GM12878 (cell line): Measurements from ENCODE around the gene FRMD8. TPM values are rescaled to one million over a fixed set of nuclear protein-coding genes. Genes with fewer than 3 reads are reported as not detected.

Experiments used
- ATAC-seq: fragments of 200-7000 bp; cut with Tn5 transposase; 3 replicates; pipeline ENCODE4 v1.9.1; 2020; ENCODE audit warnings: mild to moderate bottlenecking, moderate library complexity
- BruUV-seq: library from RNA; stranded (reverse); fragments of 400-500 nt; replicated peaks from 2 replicates; lab custom pipeline; 2021; lab: Mats Ljungman, UMichigan
- CTCF ChIA-PET: fragments of 300-600 bp; sonication (Branson Sonifier 250); formaldehyde crosslinking; extraction: SDS; loops from one replicate; lab custom pipeline; 2021; ENCODE audit warnings: inconsistent platforms; lab: Yijun Ruan, JAX
- POLR2A ChIA-PET: fragments of 350-600 bp; formaldehyde crosslinking; extraction: SDS; loops from one replicate; lab custom pipeline; 2021; ENCODE audit warnings: inconsistent platforms; lab: Charles Lee
- RAD21 ChIA-PET: fragments of 300-600 bp; sonication (Branson Sonifier 250); formaldehyde crosslinking; loops from one replicate; lab custom pipeline; 2023; ENCODE audit warnings: antibody characterized with exemption; ENCODE audit not compliant: unreplicated experiment; lab: Charles Lee
- SMC1A ChIA-PET: fragments of 300-600 bp; sonication (Branson Sonifier 250); formaldehyde crosslinking; loops from one replicate; lab custom pipeline; 2023; ENCODE audit not compliant: unreplicated experiment, uncharacterized antibody; lab: Charles Lee
- DNase-seq: peaks from one replicate; pipeline ENCODE4 v3.0.0-alpha.2; 2011; ENCODE audit warnings: low read depth, low spot score
- FAIRE-seq: peaks from 3 replicates; lab custom pipeline; 2011; peaks lifted over from hg19 to GRCh38; lab: Jason Lieb, UNC
- H2AFZ ChIP-seq: 2 replicates; pipeline ENCODE4 v1.6.0; 2011; ENCODE audit warnings: low read depth, low read length, control low read depth; ENCODE audit not compliant: control insufficient read depth
- H3K27ac ChIP-seq: 2 replicates; pipeline ENCODE4 v1.5.1; 2011; ENCODE audit warnings: control low read depth; ENCODE audit not compliant: control insufficient read depth, insufficient read depth
- H3K27me3 ChIP-seq, 2 experiments: replicated peaks in 1 of 2; 2 replicates each; pipeline versions ENCODE4 v1.6.0 to v1.6.1; 2011; ENCODE audit warnings: low read length in 1 of 2; ENCODE audit not compliant: control insufficient read depth in 2 of 2, insufficient read depth in 2 of 2
- H3K36me3 ChIP-seq, 2 experiments: 2 replicates each; pipeline ENCODE4 v1.5.1; 2011; ENCODE audit warnings: low read length in 1 of 2; ENCODE audit not compliant: control insufficient read depth in 2 of 2, insufficient read depth in 2 of 2
- H3K4me1 ChIP-seq: 2 replicates; pipeline ENCODE4 v1.6.1; 2011; ENCODE audit warnings: mild to moderate bottlenecking, low read length, moderate library complexity, mixed read lengths; ENCODE audit not compliant: control insufficient read depth, insufficient read depth
- H3K4me2 ChIP-seq: 2 replicates; pipeline ENCODE4 v1.6.0; 2011; ENCODE audit warnings: control low read depth; ENCODE audit not compliant: control insufficient read depth, insufficient read depth
- H3K4me3 ChIP-seq: fragments of 200-600 bp; sonication (generic); 2 replicates; pipeline ENCODE4 v1.5.1; 2016
- H3K79me2 ChIP-seq: 2 replicates; pipeline ENCODE4 v1.6.0; 2011; ENCODE audit warnings: low read length; ENCODE audit not compliant: control insufficient read depth, insufficient read depth
- H3K9ac ChIP-seq: 2 replicates; pipeline ENCODE4 v1.8.0; 2011; ENCODE audit warnings: low read length, control low read depth, mixed read lengths; ENCODE audit not compliant: control insufficient read depth, insufficient read depth
- H3K9me3 ChIP-seq: replicated peaks from 3 replicates; pipeline ENCODE4 v1.5.1; 2011; ENCODE audit warnings: mild to moderate bottlenecking, low read length; ENCODE audit not compliant: control insufficient read depth, insufficient read depth
- H4K20me1 ChIP-seq: 2 replicates; pipeline ENCODE4 v1.6.0; 2011; ENCODE audit not compliant: control insufficient read depth, insufficient read depth
- ASH2L ChIP-seq: fragments of 300-600, 200-600 bp; sonication (generic); IDR thresholded peaks from 2 replicates; pipeline ENCODE4 v1.6.1; 2017; ENCODE audit warnings: low read depth, mild to moderate bottlenecking, borderline replicate concordance
- ATF7 ChIP-seq: fragments of 450-650 bp; IDR thresholded peaks from 2 replicates; pipeline ENCODE4 v1.6.1; 2016; ENCODE audit warnings: low read depth, mild to moderate bottlenecking
- BACH1 ChIP-seq: fragments of 450-650 bp; IDR thresholded peaks from 2 replicates; pipeline ENCODE4 v1.6.1; 2017; ENCODE audit warnings: mild to moderate bottlenecking, borderline replicate concordance
- E2F4 ChIP-seq: IDR thresholded peaks from 2 replicates; pipeline ENCODE4 v1.6.1; 2012; ENCODE audit warnings: low read depth, low read length, improper control_type of control experiment
- ESRRA ChIP-seq: IDR thresholded peaks from 2 replicates; pipeline ENCODE4 v1.6.1; 2012; ENCODE audit warnings: mild to moderate bottlenecking, low read length, improper control_type of control experiment
- HDAC2 ChIP-seq: fragments of 200-600 bp; sonication (generic); IDR thresholded peaks from 2 replicates; pipeline ENCODE4 v1.6.1; 2017
- JUNB ChIP-seq: IDR thresholded peaks from 2 replicates; pipeline ENCODE4 v1.6.1; 2016; ENCODE audit warnings: antibody characterized with exemption, mild to moderate bottlenecking
- LARP7 ChIP-seq: fragments of 450-650 bp; IDR thresholded peaks from 2 replicates; pipeline ENCODE4 v1.6.1; 2017; ENCODE audit warnings: mild to moderate bottlenecking
- MLLT1 ChIP-seq: fragments of 450-650 bp; IDR thresholded peaks from 2 replicates; pipeline ENCODE4 v1.6.1; 2016; ENCODE audit warnings: mild to moderate bottlenecking
- MYC ChIP-seq: IDR thresholded peaks from 2 replicates; pipeline ENCODE4 v1.6.1; 2011; ENCODE audit warnings: mild to moderate bottlenecking, low read length, moderate library complexity, inconsistent platforms; ENCODE audit not compliant: insufficient read depth, insufficient replicate concordance, insufficient read length, severe bottlenecking
- RAD21 ChIP-seq: IDR thresholded peaks from 2 replicates; pipeline ENCODE4 v1.6.1; 2011; ENCODE audit warnings: mild to moderate bottlenecking, low read depth, low read length, moderate library complexity; ENCODE audit not compliant: insufficient read depth
- SIN3A ChIP-seq: IDR thresholded peaks from 2 replicates; pipeline ENCODE4 v1.6.1; 2012; ENCODE audit warnings: low read depth, low read length, improper control_type of control experiment
- SMAD1 ChIP-seq: fragments of 450-650 bp; IDR thresholded peaks from 2 replicates; pipeline ENCODE4 v1.6.1; 2018; ENCODE audit warnings: mild to moderate bottlenecking, low read depth; ENCODE audit not compliant: partially characterized antibody
- SMC3 ChIP-seq: IDR thresholded peaks from 2 replicates; pipeline ENCODE4 v1.6.1; 2011; ENCODE audit warnings: low read length, improper control_type of control experiment, borderline replicate concordance
- SPI1 ChIP-seq: IDR thresholded peaks from 2 replicates; pipeline ENCODE4 v1.6.1; 2011; ENCODE audit warnings: low read depth, mild to moderate bottlenecking, low read length, moderate library complexity, borderline replicate concordance; ENCODE audit not compliant: insufficient read depth
- STAT1 ChIP-seq: fragments of 450-650 bp; conservative IDR thresholded peaks from 2 replicates; pipeline ENCODE4 v1.6.1; 2014; ENCODE audit warnings: antibody characterized with exemption, mild to moderate bottlenecking
- TARDBP ChIP-seq: IDR thresholded peaks from 2 replicates; pipeline ENCODE4 v1.6.1; 2016; ENCODE audit warnings: borderline replicate concordance
- TCF7 ChIP-seq: IDR thresholded peaks from 2 replicates; pipeline ENCODE4 v1.6.1; 2014; ENCODE audit warnings: antibody characterized with exemption, borderline replicate concordance
- YY1 ChIP-seq: IDR thresholded peaks from 2 replicates; pipeline ENCODE4 v1.6.1; 2011; ENCODE audit warnings: low read depth, mild to moderate bottlenecking, low read length
- ZNF207 ChIP-seq: fragments of 450-650 bp; IDR thresholded peaks from 2 replicates; pipeline ENCODE4 v1.6.1; 2014; ENCODE audit warnings: antibody characterized with exemption, mild to moderate bottlenecking, borderline replicate concordance
- ZNF622 ChIP-seq: fragments of 450-650 bp; IDR thresholded peaks from 2 replicates; pipeline ENCODE4 v1.6.1; 2017; ENCODE audit warnings: mild to moderate bottlenecking, inconsistent platforms
- WGBS: methylation state at CpG from one replicate; pipeline ENCODE4 v1.1.6; 2016; ENCODE audit warnings: low lambda C conversion rate; ENCODE audit not compliant: insufficient replicate concordance, insufficient coverage; ENCODE audit errors: missing lambda C conversion rate; 5-methylcytosine and 5-hydroxymethylcytosine counted together
- in situ Hi-C: fragments of 300-500 bp; cut with MboI; formaldehyde crosslinking; loops from 9 replicates; pipeline ENCODE4 v1.14.3; 2018; ENCODE audit warnings: mixed read lengths
- intact Hi-C: fragments of 100-400 bp; cut with micrococcal nuclease; formaldehyde crosslinking; loops from one replicate; pipeline ENCODE4 v1.14.2; 2022; ENCODE audit not compliant: unreplicated experiment
- polyA plus RNA-seq, 11 experiments: library from polyadenylated mRNA; depleted of rRNA in 4 of 11; unstranded in 6 of 11; stranded (reverse) in 5 of 11; fragments of >200 nt; fragmentation: Nextera tagmentation in 4 of 11; fragmentation: Illumina TruSeq in 1 of 11; extraction: Ambion mirVana in 4 of 11; extraction: Trizol in 1 of 11; gene quantifications; 1 replicate in 1 of 11; 2 replicates in 10 of 11; pipeline versions ENCODE4 v1.2.1 to v1.2.3, GENCODE V29; 2011 to 2016; ENCODE audit warnings: inconsistent platforms in 2 of 11, missing spikeins in 2 of 11, low read depth in 1 of 11
- total RNA-seq, 4 experiments: library from RNA; depleted of rRNA in 3 of 4; stranded (reverse); fragments of >200 nt in 3 of 4; fragmentation: Illumina TruSeq in 1 of 4; extraction: Trizol in 1 of 4; gene quantifications; 2 replicates each; pipeline versions ENCODE4 v1.2.1 to v1.2.3, GENCODE V29; 2013 to 2021

Gene FRMD8
- total and polyA plus RNA-seq, 10 of the 15 experiments (the other 5 are each of a cell fraction or from before 2014, with no cell fraction given) = 8.3 to 69.4 (median 28.0) TPM

- Histone ChIP-seq H3K4me3 (no peak overlapping the region), H3K4me2 (no peak overlapping the region), H3K27ac (no peak overlapping the region), H3K9me3 (no peaks in the 10 kb centered on the region), H3K27me3 (no peaks in the 10 kb centered on the region), H2AFZ (no peak overlapping the region), H3K79me2 (peaks cover 82% of the 10 kb centered on the region), H3K9ac (no peak overlapping the region), H4K20me1 (no peaks in the 10 kb centered on the region), H3K4me1 (peaks cover 32% of the 10 kb centered on the region), H3K36me3 (peaks cover 2 to 15% of the 10 kb centered on the region in 2 experiments)
- ChIA-PET RAD21 (interaction anchor here (0.6 to 1.4 kb wide), 13 partner anchors 9 to 155 kb away, joined by 3 to 35 read pairs (median 4); partner anchors contain the start of gene NEAT1), SMC1A (interaction anchor here (1.0 to 1.5 kb wide), 16 partner anchors 9 to 76 kb away, joined by 3 to 24 read pairs (median 5); partner anchors contain the start of gene FRMD8), CTCF (interaction anchor here (0.7 to 1.5 kb wide), 16 partner anchors 8 to 384 kb away, joined by 3 to 28 read pairs (median 4); no protein-coding TSS in a partner anchor), POLR2A (interaction anchor here (0.5 to 1.4 kb wide), 9 partner anchors 9 to 72 kb away, joined by 3 to 8 read pairs (median 5); partner anchors contain the start of gene NEAT1)
- in situ Hi-C loops = no loop called here
- FAIRE-seq (no peak), DNase-seq (no peak), ATAC-seq (no peak)
- WGBS = 100% methylated on average over 1 of the region's 1 CpG
- no TSS peak for BruUV-seq
- intact Hi-C loops = loop anchor here (1.0 kb wide), 1 partner anchor 67 kb away; no protein-coding TSS in a partner anchor
- TF ChIP-seq ZNF207 (no peak), SMAD1 (no peak), JUNB (no peak), TARDBP (no peak), BACH1 (no peak), ZNF622 (no peak), SIN3A (no peak), HDAC2 (no peak), ATF7 (0 out of 2 replicates have a peak, but pooled peaks have one; percentile 10), TCF7 (no peak), ASH2L (no peak), MLLT1 (peak; percentile 34; the same call in 1 of the 2 replicates), ESRRA (no peak), STAT1 (no peak), SMC3 (peak; percentile 45; the same call in 1 of the 2 replicates), LARP7 (no peak), E2F4 (no peak), YY1 (no peak), MYC (no peak), SPI1 (no peak), RAD21 (peak; percentile 68)
Measured at GRCh38 chr11:65432686-65433582, 46.5 kb downstream of the FRMD8 start.
